Dendritic cell treated with granulocyte-macrophage colony-stimulating factor and Interleukin-4, amounts not matched to agents 40 ng/mL and 50 ng/mL, for 4 days (primary cell): ENCODE results near the gene LRTM1.

Experiments used
- H3K27ac Mint-ChIP-seq: one replicate; pipeline ENCODE4 v1.8.0; 2022; ENCODE audit warnings: mild to moderate bottlenecking, mixed read lengths
- H3K27me3 Mint-ChIP-seq: one replicate; pipeline ENCODE4 v1.8.0; 2022; ENCODE audit warnings: mild to moderate bottlenecking, mixed read lengths
- H3K36me3 Mint-ChIP-seq: one replicate; pipeline ENCODE4 v1.8.0; 2022; ENCODE audit warnings: low read depth, mixed read lengths
- H3K4me1 Mint-ChIP-seq: one replicate; pipeline ENCODE4 v1.8.0; 2022; ENCODE audit warnings: low read depth, mixed read lengths
- H3K4me3 Mint-ChIP-seq: one replicate; pipeline ENCODE4 v1.8.0; 2022; ENCODE audit warnings: mild to moderate bottlenecking, moderate library complexity, mixed read lengths
- H3K9me3 Mint-ChIP-seq: one replicate; pipeline ENCODE4 v1.8.0; 2022; ENCODE audit warnings: mixed read lengths
- intact Hi-C: fragments of 100-400 bp; cut with micrococcal nuclease; formaldehyde crosslinking; loops from one replicate; pipeline ENCODE4 v1.15.0; 2022

The LRTM1 gene

GRCh38 chr3:54873059-54874010 is 54.5 kb downstream of the LRTM1 start:
- H3K4me3 Mint-ChIP-seq, result no peak overlapping the region
- no peak overlapping the region for H3K27ac Mint-ChIP-seq
- no peaks in the 10 kb centered on the region for H3K36me3 Mint-ChIP-seq
- H3K9me3 Mint-ChIP-seq, result no peaks in the 10 kb centered on the region
- intact Hi-C loops, result no loop called here
- H3K4me1 Mint-ChIP-seq, result no peaks in the 10 kb centered on the region
- peaks cover 7% of the 10 kb centered on the region for H3K27me3 Mint-ChIP-seq

GRCh38 chr3:54871867-54872266 is 56.0 kb downstream of the LRTM1 start:
- intact Hi-C loops, result no loop called here
- Mint-ChIP-seq H3K4me3 (no peak overlapping the region), H3K4me1 (no peaks in the 10 kb centered on the region), H3K27ac (no peak overlapping the region), H3K36me3 (no peaks in the 10 kb centered on the region), H3K9me3 (no peaks in the 10 kb centered on the region), H3K27me3 (peaks cover 7% of the 10 kb centered on the region)

DNA sequence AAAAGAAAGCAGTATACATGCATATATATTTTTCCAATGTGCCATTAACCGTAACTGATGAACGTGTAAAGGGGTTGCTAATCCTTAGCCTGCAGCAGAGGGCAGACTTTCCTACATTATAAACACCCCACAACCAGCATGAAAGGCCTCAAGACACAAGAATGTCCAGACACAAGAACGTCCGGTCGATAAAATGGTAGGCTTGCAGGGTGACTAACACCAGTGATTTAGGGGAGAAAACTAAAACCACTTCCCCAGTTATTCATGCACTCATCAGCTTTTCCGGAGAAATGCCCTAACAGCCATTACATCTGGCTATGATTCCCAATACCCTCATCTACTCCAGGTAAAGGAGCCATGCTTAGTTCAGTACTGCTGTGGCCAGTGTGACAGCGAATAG is 57.4 kb downstream of the LRTM1 start:
- no peak overlapping the region for H3K4me3 Mint-ChIP-seq
- intact Hi-C loops, result no loop called here

More for the DNA sequence above, 57.4 kb downstream of the LRTM1 start:
- Mint-ChIP-seq H3K4me1 (no peaks in the 10 kb centered on the region), H3K36me3 (no peaks in the 10 kb centered on the region), H3K9me3 (no peaks in the 10 kb centered on the region), H3K27me3 (peaks cover 5% of the 10 kb centered on the region), H3K27ac (no peak overlapping the region)
